Nucleus accumbens (tissue), 56 donors: Measurements from ENCODE around the gene SFTPD.
"Not testable (repeated sequence)": the region's sequence is repeated elsewhere in the genome, so short reads cannot be mapped to it uniquely, and the experiment has no call there.

Experiments
- DNase-seq, 56 donors: peaks; one replicate each; lab custom pipeline; 2025; lab: John Stamatoyannopoulos, UW

Gene SFTPD

GRCh38 chr10:79928028-79928583 lies 20.8 kb downstream of the SFTPD start:
- no peak for DNase-seq

GRCh38 chr10:79927111-79927828 lies 21.6 kb downstream of the SFTPD start:
- peak in 27 of 56 donors; percentile 19 to 64 (median 41) for DNase-seq

- no peak for DNase-seq
Observed at GRCh38 chr10:79926037-79926436, 22.9 kb downstream of the SFTPD start.

- no peak for DNase-seq
Observed at GRCh38 chr10:79925614-79926013, 23.3 kb downstream of the SFTPD start.

- no peak for DNase-seq
Observed at GRCh38 chr10:79923669-79924068, 25.2 kb downstream of the SFTPD start.

- DNase-seq, result no peak
Observed at GRCh38 chr10:79923145-79923544, 25.8 kb downstream of the SFTPD start.

GRCh38 chr10:79922011-79922412 lies 26.9 kb downstream of the SFTPD start:
- DNase-seq, result not testable (repeated sequence)

GRCh38 chr10:79915838-79916237 lies 33.1 kb downstream of the SFTPD start:
- DNase-seq, result not testable (repeated sequence)

GRCh38 chr10:79914512-79914911 lies 34.4 kb downstream of the SFTPD start:
- not testable (repeated sequence) for DNase-seq

GRCh38 chr10:79910836-79911235 lies 38.1 kb downstream of the SFTPD start:
- no peak for DNase-seq

- DNase-seq, result no peak
Observed at GRCh38 chr10:79910344-79910743, 38.6 kb downstream of the SFTPD start.

- DNase-seq, result peak in 1 of 56 donors; percentile 2
Observed at GRCh38 chr10:79905322-79906314, 43.3 kb downstream of the SFTPD start.

- DNase-seq, result peak in 32 of 56 donors; percentile 9 to 77 (median 38)
Observed at GRCh38 chr10:79904671-79905321, 44.1 kb downstream of the SFTPD start.

GRCh38 chr10:79901571-79901970 lies 47.3 kb downstream of the SFTPD start:
- not testable (repeated sequence) for DNase-seq

GRCh38 chr10:79898597-79899325 lies 50.1 kb downstream of the SFTPD start:
- DNase-seq, result no peak

- not testable (repeated sequence) for DNase-seq
Observed at GRCh38 chr10:79892896-79893295, 56.0 kb downstream of the SFTPD start.

- DNase-seq, result no peak
Observed at GRCh38 chr10:79890469-79890868, 58.4 kb downstream of the SFTPD start.

GRCh38 chr10:79888984-79889383 lies 59.9 kb downstream of the SFTPD start:
- DNase-seq, result not testable (repeated sequence)
